Measurements from ENCODE around the gene PAPPA2.

The PAPPA2 gene

GRCh38 chr1:176866011-176866714 is 403.2 kb downstream of the PAPPA2 start:
- DNase-seq = no peak

DNA sequence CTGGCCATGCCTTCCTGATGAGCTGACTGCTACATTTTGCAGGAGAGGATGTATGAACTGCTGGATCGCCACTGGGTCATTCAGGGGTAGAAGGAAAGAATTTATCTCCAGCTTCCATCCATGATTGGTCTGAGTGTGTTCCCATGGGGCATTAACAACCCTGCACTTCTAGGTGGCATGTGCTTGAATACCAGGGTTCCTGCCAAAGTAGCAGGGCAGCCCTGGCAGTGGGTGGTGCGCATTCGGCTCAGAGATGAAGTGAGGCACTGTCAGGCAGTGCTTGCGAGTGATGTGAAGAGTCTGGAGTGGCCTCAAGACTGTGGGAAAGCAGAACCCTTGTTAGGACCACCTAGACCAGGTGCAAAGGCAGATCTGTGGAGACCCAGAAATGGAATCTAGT is 406.6 kb downstream of the PAPPA2 start:
- DNase-seq = no peak

- no peak for DNase-seq
Observed at GRCh38 chr1:176876966-176877515, 414.1 kb downstream of the PAPPA2 start.

DNA sequence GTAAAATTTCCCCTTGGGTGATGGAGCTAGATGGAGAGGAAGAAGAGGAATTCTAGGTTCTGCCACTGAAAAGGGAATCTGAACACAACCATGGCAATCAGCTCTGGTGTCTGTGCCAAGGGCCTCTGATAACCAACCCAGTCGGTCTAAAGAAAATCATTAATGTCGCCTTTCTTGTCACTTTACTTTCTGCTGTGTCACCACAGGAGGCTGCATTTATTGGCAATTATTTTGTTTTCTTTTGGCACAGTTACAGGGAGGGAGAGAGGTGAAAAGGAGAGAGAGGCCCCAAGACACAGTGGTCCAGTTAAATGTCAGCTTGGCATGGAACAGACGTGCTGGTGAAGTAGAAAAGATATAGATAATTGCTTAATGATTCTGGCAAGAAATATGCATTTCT is 414.6 kb downstream of the PAPPA2 start:
- no peak for DNase-seq

DNA sequence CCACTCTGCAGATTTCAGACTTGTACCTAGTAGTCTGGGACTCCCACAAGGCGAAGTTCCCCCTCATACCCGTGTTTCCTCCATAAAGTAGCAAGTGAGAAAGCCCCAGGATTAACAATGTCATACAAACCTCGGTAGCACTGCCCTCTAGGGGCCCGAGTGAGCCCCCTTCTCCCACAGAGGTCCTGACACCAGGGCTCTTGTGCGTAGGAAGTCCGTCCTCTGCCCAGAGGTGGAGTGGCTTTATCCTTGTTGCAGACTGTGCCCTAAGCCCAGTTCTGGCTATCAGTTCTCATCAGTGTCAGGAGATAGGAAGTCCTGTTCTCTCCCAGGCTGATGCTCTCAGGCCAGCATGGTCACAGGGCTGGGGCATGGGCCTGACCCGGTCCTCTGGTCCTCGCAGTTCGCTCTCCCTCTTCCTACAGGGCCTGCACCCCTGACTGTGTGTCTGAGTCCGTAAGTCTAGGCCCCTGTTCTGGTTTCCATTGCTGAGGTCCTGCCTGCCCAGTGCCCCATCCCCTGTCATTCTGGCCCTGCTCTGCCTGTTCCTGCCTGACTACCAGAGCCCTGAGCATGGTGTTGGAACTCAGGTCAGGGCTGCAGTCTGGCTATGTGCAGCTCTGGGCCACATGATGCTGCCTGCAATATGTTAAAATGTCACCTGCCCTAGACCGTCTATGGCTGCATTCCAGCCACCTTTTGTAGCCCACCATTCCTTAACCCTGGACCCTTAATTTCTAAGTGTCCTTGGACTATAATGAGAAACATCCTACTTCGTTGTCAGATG is 416.0 kb downstream of the PAPPA2 start:
- no peak for DNase-seq

- no peak for DNase-seq
Observed at GRCh38 chr1:176879784-176880620, 417.0 kb downstream of the PAPPA2 start.

GRCh38 chr1:176880955-176881595 is 418.1 kb downstream of the PAPPA2 start:
- peak; percentile 5 for DNase-seq

- no peak for DNase-seq
Observed at GRCh38 chr1:176884286-176884685, 421.3 kb downstream of the PAPPA2 start.

- DNase-seq = no peak
Observed at GRCh38 chr1:176884911-176885310, 421.9 kb downstream of the PAPPA2 start.

GRCh38 chr1:176885341-176885740 is 422.4 kb downstream of the PAPPA2 start:
- no peak for DNase-seq

- no peak for DNase-seq
Observed at GRCh38 chr1:176885751-176886150, 422.8 kb downstream of the PAPPA2 start.

DNA sequence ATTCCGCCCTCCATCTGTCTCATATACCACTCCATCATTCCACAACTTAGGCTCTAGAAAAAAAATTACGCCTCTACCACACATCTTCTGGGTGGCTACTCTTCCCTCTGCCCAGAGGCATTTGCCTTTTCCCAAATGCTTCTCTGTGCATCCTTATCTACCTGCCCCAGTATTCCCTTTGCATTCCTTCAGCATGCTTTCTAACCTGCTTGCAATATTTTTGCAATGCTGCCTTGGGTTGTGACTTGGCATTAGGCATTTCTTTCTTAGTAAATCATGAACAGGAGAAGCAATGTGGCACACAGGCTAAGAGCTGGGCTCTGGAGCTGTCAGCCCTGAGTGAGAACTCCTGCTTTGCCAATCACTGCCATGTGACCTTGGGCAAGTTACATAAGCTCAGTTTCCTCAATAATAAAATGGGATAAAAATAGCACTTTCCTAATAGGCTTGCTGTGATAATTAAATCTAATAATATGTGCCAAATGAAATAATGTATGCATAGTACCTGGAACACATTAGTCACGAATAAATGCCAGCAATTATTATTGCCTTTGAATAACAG is 425.6 kb downstream of the PAPPA2 start:
- DNase-seq = no peak

- DNase-seq = no peak
Observed at GRCh38 chr1:176893625-176894352, 430.8 kb downstream of the PAPPA2 start.

- no peak for DNase-seq
Observed at GRCh38 chr1:176894450-176894849, 431.5 kb downstream of the PAPPA2 start.
